SK-N-SH (cell line): ENCODE results near the gene CDH13. TPM values are rescaled to one million over a fixed set of nuclear protein-coding genes. Genes with fewer than 3 reads are reported as not detected.

Experiments used
- CTCF ChIA-PET: fragments of 300-600, 350-600 bp; formaldehyde crosslinking; extraction: SDS; loops from one replicate; lab custom pipeline; 2021; lab: Yijun Ruan, JAX
- POLR2A ChIA-PET: fragments of 350-600 bp; sonication (Branson Sonifier 250); formaldehyde crosslinking; extraction: SDS; loops from one replicate; lab custom pipeline; 2020; ENCODE audit warnings: antibody characterized with exemption, inconsistent platforms; lab: Yijun Ruan, JAX
- DNase-seq: peaks from one replicate; pipeline ENCODE4 v3.0.0; 2012
- H2AFZ ChIP-seq: fragments of 200-600 bp; sonication (generic); 2 replicates; pipeline ENCODE4 v1.8.1; 2016; ENCODE audit warnings: antibody characterized with exemption, mild to moderate bottlenecking, low read depth
- H3F3A ChIP-seq: fragments of 200-600 bp; sonication (generic); replicated peaks from 2 replicates; pipeline ENCODE3; 2016; ENCODE audit warnings: antibody characterized with exemption, mild to moderate bottlenecking; ENCODE audit not compliant: insufficient read depth
- H3K27ac ChIP-seq, 2 experiments: fragments of 200-500 bp in 1 of 2; fragments of 200-600 bp in 1 of 2; sonication (Bioruptor generic) in 1 of 2; sonication (generic), shearing (Covaris generic) in 1 of 2; 2 replicates each; pipeline versions ENCODE4 v1.5.1 to v1.6.1; 2014 to 2016; ENCODE audit warnings: low read depth in 2 of 2, inconsistent platforms in 1 of 2, low read length in 1 of 2, mild to moderate bottlenecking in 1 of 2, mixed read lengths in 1 of 2
- H3K27me3 ChIP-seq: fragments of 200-600 bp; sonication (generic), shearing (Covaris generic); 2 replicates; pipeline ENCODE4 v1.6.1; 2016; ENCODE audit warnings: mixed run types; ENCODE audit not compliant: insufficient read depth
- H3K36me3 ChIP-seq, 2 experiments: fragments of 200-500 bp in 1 of 2; fragments of 200-600 bp in 1 of 2; sonication (Bioruptor generic) in 1 of 2; sonication (generic) in 1 of 2; replicated peaks in 1 of 2; 2 replicates each; pipeline versions ENCODE3 to v1.5.1; 2014 to 2016; ENCODE audit warnings: low read length in 1 of 2, mild to moderate bottlenecking in 1 of 2; ENCODE audit not compliant: insufficient read depth in 2 of 2, control insufficient read depth in 1 of 2
- H3K4me1 ChIP-seq, 2 experiments: fragments of 200-500 bp in 1 of 2; fragments of 200-600 bp in 1 of 2; sonication (Bioruptor generic) in 1 of 2; sonication (generic), shearing (Covaris generic) in 1 of 2; 2 replicates each; pipeline versions ENCODE4 v1.5.1 to v1.6.1; 2014 to 2016; ENCODE audit warnings: low read depth in 1 of 2, low read length in 1 of 2, mixed run types in 1 of 2; ENCODE audit not compliant: insufficient read depth in 2 of 2, control insufficient read depth in 1 of 2
- H3K4me2 ChIP-seq: fragments of 200-600 bp; sonication (generic), shearing (Covaris generic); 2 replicates; pipeline ENCODE4 v1.6.1; 2017; ENCODE audit warnings: mixed run types
- H3K4me3 ChIP-seq, 2 experiments: fragments of 200-500 bp in 1 of 2; fragments of 200-600 bp in 1 of 2; sonication (Bioruptor generic) in 1 of 2; sonication (generic), shearing (Covaris generic) in 1 of 2; 2 replicates each; pipeline versions ENCODE4 v1.5.1 to v1.8.1; 2014 to 2016; ENCODE audit warnings: low read depth in 2 of 2, inconsistent platforms in 1 of 2, low read length in 1 of 2, mild to moderate bottlenecking in 1 of 2, mixed read lengths in 1 of 2, moderate library complexity in 1 of 2
- H3K79me2 ChIP-seq: fragments of 200-600 bp; sonication (generic); 2 replicates; pipeline ENCODE4 v1.8.1; 2017; ENCODE audit warnings: mild to moderate bottlenecking; ENCODE audit not compliant: insufficient read depth
- H3K9ac ChIP-seq: fragments of 200-600 bp; sonication (generic); 2 replicates; pipeline ENCODE4 v1.6.1; 2017; ENCODE audit warnings: mixed run types
- H3K9me2 ChIP-seq: fragments of 200-600 bp; sonication (generic); 2 replicates; pipeline ENCODE4 v1.6.1; 2017; ENCODE audit warnings: mixed run types
- H3K9me3 ChIP-seq: fragments of 200-600 bp; sonication (generic); 2 replicates; pipeline ENCODE4 v1.6.1; 2017; ENCODE audit warnings: mixed run types, mild to moderate bottlenecking, moderate library complexity
- H4K20me1 ChIP-seq: fragments of 200-600 bp; sonication (generic); 2 replicates; pipeline ENCODE4 v1.6.1; 2017; ENCODE audit warnings: mild to moderate bottlenecking, mixed run types; ENCODE audit not compliant: insufficient read depth
- CTCF ChIP-seq: fragments of 200-600 bp; sonication (generic); IDR thresholded peaks from 2 replicates; pipeline ENCODE4 v1.6.1; 2017; ENCODE audit warnings: antibody characterized with exemption, mild to moderate bottlenecking, moderate library complexity
- FOSL2 ChIP-seq: IDR thresholded peaks from 2 replicates; pipeline ENCODE4 v1.4.0; 2012; ENCODE audit warnings: low read depth, mild to moderate bottlenecking, moderate library complexity, borderline replicate concordance
- FOXM1 ChIP-seq: IDR thresholded peaks from 2 replicates; pipeline ENCODE4 v1.4.0; 2012; ENCODE audit warnings: low read depth, mild to moderate bottlenecking
- IRF3 ChIP-seq: fragments of 150-350 bp; IDR thresholded peaks from 2 replicates; pipeline ENCODE4 v1.6.1; 2016; ENCODE audit warnings: mild to moderate bottlenecking, low read depth, low read length
- MAX ChIP-seq: IDR thresholded peaks from 2 replicates; pipeline ENCODE4 v1.4.0; 2012; ENCODE audit warnings: low read depth
- MEF2A ChIP-seq: IDR thresholded peaks from 2 replicates; pipeline ENCODE4 v1.4.0; 2012; ENCODE audit warnings: low read depth, borderline replicate concordance
- NRF1 ChIP-seq: IDR thresholded peaks from 2 replicates; pipeline ENCODE4 v1.6.1; 2012; ENCODE audit warnings: low read depth, mild to moderate bottlenecking, low read length
- RAD21 ChIP-seq: IDR thresholded peaks from 2 replicates; pipeline ENCODE4 v1.6.1; 2012; ENCODE audit warnings: mild to moderate bottlenecking, low read length
- RCOR1 ChIP-seq: fragments of 150-350 bp; IDR thresholded peaks from 2 replicates; pipeline ENCODE4 v1.6.1; 2017; ENCODE audit warnings: antibody characterized with exemption, low read length
- REST ChIP-seq: IDR thresholded peaks from 2 replicates; pipeline ENCODE4 v1.6.1; 2012; ENCODE audit warnings: mild to moderate bottlenecking, low read depth, low read length, moderate library complexity
- RFX5 ChIP-seq: IDR thresholded peaks from 2 replicates; pipeline ENCODE4 v1.6.1; 2012; ENCODE audit warnings: mild to moderate bottlenecking, improper control_type of control experiment, low read length
- RXRA ChIP-seq: IDR thresholded peaks from 2 replicates; pipeline ENCODE4 v1.4.0; 2012; ENCODE audit warnings: low read depth, mild to moderate bottlenecking, borderline replicate concordance
- TCF12 ChIP-seq: IDR thresholded peaks from 2 replicates; pipeline ENCODE4 v1.4.0; 2012
- USF2 ChIP-seq: fragments of 150-350 bp; IDR thresholded peaks from 2 replicates; pipeline ENCODE4 v1.6.1; 2017; ENCODE audit warnings: antibody characterized with exemption, low read length, low read depth, borderline replicate concordance
- WGBS: methylation state at CpG from one replicate; pipeline ENCODE4 v1.1.6; 2017; ENCODE audit warnings: low lambda C conversion rate; 5-methylcytosine and 5-hydroxymethylcytosine counted together
- polyA plus RNA-seq, 3 experiments: library from polyadenylated mRNA; depleted of rRNA; stranded (reverse); fragments of >200 nt; gene quantifications; 2 replicates each; pipeline ENCODE4 v1.2.3, GENCODE V29; 2012
- TF ChIP-seq, protein P1 (sequence below): IDR thresholded peaks from 2 replicates; pipeline ENCODE4; 2012
- TF ChIP-seq, protein P2 (sequence below): IDR thresholded peaks from 2 replicates; pipeline ENCODE4 v1.4.0; 2012; ENCODE audit warnings: low read depth, borderline replicate concordance

CDH13 gene
- polyA plus RNA-seq, 1 of the 3 experiments (the other 2 are of a cell fraction) = 93.0 TPM

DNA sequence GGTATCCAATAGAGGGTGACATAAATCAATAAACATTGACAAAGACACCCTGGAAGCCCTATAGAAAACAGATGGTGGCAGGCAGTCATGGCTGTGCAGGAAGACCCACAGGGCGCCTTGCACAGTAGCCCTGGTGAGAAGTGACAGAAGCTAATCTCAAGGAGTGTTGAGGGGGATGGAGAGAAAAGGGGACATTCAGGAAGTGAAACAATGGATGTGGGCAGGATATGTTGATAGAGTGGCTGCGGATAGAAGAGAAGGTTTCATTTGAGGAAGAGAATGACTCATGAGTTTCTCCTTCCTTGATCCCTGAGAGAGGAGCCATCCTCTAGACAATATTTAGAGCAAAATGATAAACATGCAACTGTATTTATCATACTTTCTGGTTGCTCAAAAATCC lies 712.2 kb downstream of the CDH13 start:
- no peak for DNase-seq
- CTCF ChIA-PET = interaction anchor here (1.3 kb wide), 1 partner anchor 17 kb away, joined by 5 read pairs; no protein-coding TSS in a partner anchor

More for the DNA sequence above, 712.2 kb downstream of the CDH13 start:
- Histone ChIP-seq H3K27me3 (no peaks in the 10 kb centered on the region), H3K79me2 (no peaks in the 10 kb centered on the region), H3K9me3 (no peaks in the 10 kb centered on the region), H3F3A (peaks cover 9% of the 10 kb centered on the region), H3K4me2 (peak overlapping the region; percentile 34; the same call in 1 of the 2 replicates), H3K4me3 (no peak overlapping the region), H3K4me1 (peaks cover 5 to 7% of the 10 kb centered on the region in 2 experiments; a peak in 3 of 4 replicates), H4K20me1 (no peaks in the 10 kb centered on the region), H3K36me3 (no peaks in the 10 kb centered on the region), H3K27ac (peak overlapping the region; percentile 17 to 67; a peak in 3 of 4 replicates), H3K9me2 (no peaks in the 10 kb centered on the region), H2AFZ (no peak overlapping the region), H3K9ac (no peak overlapping the region)
- WGBS = 52% methylated on average over 2 of the region's 2 CpGs
- TF ChIP-seq REST = no peak
- TF ChIP-seq FOXM1 = no peak
- peak; percentile 8; the same call in 1 of the 2 replicates for TF ChIP-seq FOSL2
- no peak for TF ChIP-seq RXRA
- no peak for TF ChIP-seq IRF3
- TF ChIP-seq USF2 = no peak
- TF ChIP-seq TCF12 = peak; percentile 9; the same call in 1 of the 2 replicates
- TF ChIP-seq MAX = no peak
- no peak for TF ChIP-seq MEF2A
- TF ChIP-seq CTCF = no peak
- no peak for TF ChIP-seq RCOR1
- no peak for TF ChIP-seq RFX5
- TF ChIP-seq NRF1 = no peak
- TF ChIP-seq, protein P1, sequence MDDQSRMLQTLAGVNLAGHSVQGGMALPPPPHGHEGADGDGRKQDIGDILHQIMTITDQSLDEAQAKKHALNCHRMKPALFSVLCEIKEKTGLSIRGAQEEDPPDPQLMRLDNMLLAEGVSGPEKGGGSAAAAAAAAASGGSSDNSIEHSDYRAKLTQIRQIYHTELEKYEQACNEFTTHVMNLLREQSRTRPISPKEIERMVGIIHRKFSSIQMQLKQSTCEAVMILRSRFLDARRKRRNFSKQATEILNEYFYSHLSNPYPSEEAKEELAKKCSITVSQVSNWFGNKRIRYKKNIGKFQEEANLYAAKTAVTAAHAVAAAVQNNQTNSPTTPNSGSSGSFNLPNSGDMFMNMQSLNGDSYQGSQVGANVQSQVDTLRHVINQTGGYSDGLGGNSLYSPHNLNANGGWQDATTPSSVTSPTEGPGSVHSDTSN = no peak
- TF ChIP-seq, protein P2, sequence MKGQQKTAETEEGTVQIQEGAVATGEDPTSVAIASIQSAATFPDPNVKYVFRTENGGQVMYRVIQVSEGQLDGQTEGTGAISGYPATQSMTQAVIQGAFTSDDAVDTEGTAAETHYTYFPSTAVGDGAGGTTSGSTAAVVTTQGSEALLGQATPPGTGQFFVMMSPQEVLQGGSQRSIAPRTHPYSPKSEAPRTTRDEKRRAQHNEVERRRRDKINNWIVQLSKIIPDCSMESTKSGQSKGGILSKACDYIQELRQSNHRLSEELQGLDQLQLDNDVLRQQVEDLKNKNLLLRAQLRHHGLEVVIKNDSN = no peak
- TF ChIP-seq RAD21 = no peak
- POLR2A ChIA-PET = no interaction called here
